Right lobe of liver (tissue), 6 donors: Measurements from ENCODE around the gene C1orf94. TPM values are rescaled to one million over a fixed set of nuclear protein-coding genes. Genes with fewer than 3 reads are reported as not detected.
"Not testable (repeated sequence)": the region's sequence is repeated elsewhere in the genome, so short reads cannot be mapped to it uniquely, and the experiment has no call there.

ENCODE experiments used
- ATAC-seq, 4 donors: fragments of 200-7000 bp; cut with Tn5 transposase; one replicate each; pipeline ENCODE4 v1.9.1; 2020; ENCODE audit warnings: mild to moderate bottlenecking in 4 of 4, moderate library complexity in 4 of 4
- DNase-seq, 3 donors: peaks; one replicate each; pipeline ENCODE4 v3.0.0-alpha.2; 2020
- H3K27ac ChIP-seq, 3 donors: fragments of 200-600 bp; one replicate each; pipeline ENCODE4 v1.8.0; 2022
- H3K27me3 ChIP-seq, 2 donors: fragments of 200-600 bp; one replicate each; pipeline ENCODE4 v1.8.0; 2022
- H3K36me3 ChIP-seq, 4 donors: fragments of 200-600 bp; sonication (generic) in 1 of 4; one replicate each; pipeline versions ENCODE4 v1.5.1 to v1.8.0; 2017 to 2022; ENCODE audit warnings: control low read depth in 1 of 4
- H3K4me1 ChIP-seq, 4 donors: fragments of 200-600 bp; sonication (generic) in 1 of 4; one replicate each; pipeline versions ENCODE4 v1.5.1 to v1.8.0; 2017 to 2022; ENCODE audit warnings: control low read depth in 1 of 4
- H3K4me3 ChIP-seq, 3 donors: fragments of 200-600 bp; one replicate each; pipeline ENCODE4 v1.8.0; 2022
- H3K9me3 ChIP-seq, 4 donors: fragments of 200-600 bp; sonication (generic) in 1 of 4; one replicate each; pipeline versions ENCODE4 v1.5.1 to v1.8.0; 2017 to 2022; ENCODE audit warnings: control low read depth in 1 of 4
- CTCF ChIP-seq, 4 donors: fragments of 200-600 bp in 3 of 4; fragments of 450-650 bp in 1 of 4; IDR thresholded peaks; one replicate each; pipeline versions ENCODE4 v1.5.1 to v1.8.0; 2016 to 2022; ENCODE audit warnings: antibody characterized with exemption in 4 of 4, mild to moderate bottlenecking in 2 of 4
- POLR2A ChIP-seq: fragments of 450-650 bp; IDR thresholded peaks from one replicate; pipeline ENCODE4 v1.6.1; 2017; ENCODE audit warnings: antibody characterized with exemption, mild to moderate bottlenecking
- WGBS: methylation state at CpG from one replicate; pipeline ENCODE4 v1.1.6; 2018; ENCODE audit warnings: low coverage, low lambda C conversion rate; ENCODE audit not compliant: insufficient coverage; ENCODE audit errors: missing lambda C conversion rate; 5-methylcytosine and 5-hydroxymethylcytosine counted together
- intact Hi-C, 2 donors: fragments of 100-400 bp; cut with DNase I; formaldehyde crosslinking; loops; one replicate each; pipeline versions ENCODE4 v1.11.2 to v1.14.1; 2022
- total RNA-seq, 6 experiments: library from RNA; depleted of rRNA in 2 of 6; stranded (reverse); fragments of >200 nt in 2 of 6; fragmentation: NEBNext Ultra II Directional in 3 of 6; extraction: Animal tissue kit (Norgen Biotek cat#: 25700) in 3 of 6; gene quantifications; one replicate each; pipeline versions ENCODE4 v1.1.0 to v1.2.4, GENCODE V29; 2016 to 2023
- donor health status: DM: no; HTN: yes; CAD: no.
- donor health status: DM: no; HTN: no; CAD: no.
- donor health status: DM: no; HTN: no; CAD: no.
- donor health status: DM: no; HTN: yes; CAD: no.
- donor health status: DM: no; HTN: yes; CAD: no.

The C1orf94 gene
- total RNA-seq, 6 experiments from 2014 or later, result not detected

GRCh38 chr1:34166625-34167361 is 9.9 kb upstream of the C1orf94 start:
- peaks cover 0 to 22% of the 10 kb centered on the region in 2 donors for H3K27me3 ChIP-seq
- ATAC-seq, result no peak

GRCh38 chr1:34167389-34167788 is 9.3 kb upstream of the C1orf94 start:
- Histone ChIP-seq H3K9me3 (no peaks in the 10 kb centered on the region), H3K27ac (no peak overlapping the region), H3K4me1 (peaks cover 0 to 19% (median 2%) of the 10 kb centered on the region in 4 donors), H3K4me3 (no peak overlapping the region), H3K27me3 (peaks cover 0 to 22% of the 10 kb centered on the region in 2 donors), H3K36me3 (no peaks in the 10 kb centered on the region)
- ATAC-seq (no peak), DNase-seq (no peak)
- WGBS, result 8% methylated on average over 6 of the region's 13 CpGs
- intact Hi-C loops, result no loop called here
- TF ChIP-seq POLR2A (no peak), CTCF (IDR thresholded peaks at IDR 0.05) (no peak)

More at GRCh38 chr1:34166625-34167361, 9.9 kb upstream of the C1orf94 start:
- no peaks in the 10 kb centered on the region for H3K9me3 ChIP-seq
- H3K27ac ChIP-seq, result no peak overlapping the region
- DNase-seq, result no peak
- WGBS, result under 1% methylated on average over 13 of the region's 24 CpGs
- intact Hi-C loops, result no loop called here
- H3K4me1 ChIP-seq, result peaks cover 0 to 19% (median 2%) of the 10 kb centered on the region in 4 donors
- H3K36me3 ChIP-seq, result no peaks in the 10 kb centered on the region
- TF ChIP-seq POLR2A (no peak), CTCF (IDR thresholded peaks at IDR 0.05) (no peak)
- H3K4me3 ChIP-seq, result no peak overlapping the region

- Histone ChIP-seq H3K27me3 (peaks cover 0 to 18% of the 10 kb centered on the region in 2 donors), H3K4me3 (no peak overlapping the region), H3K36me3 (no peaks in the 10 kb centered on the region), H3K27ac (no peak overlapping the region), H3K4me1 (no peaks in the 10 kb centered on the region), H3K9me3 (no peaks in the 10 kb centered on the region)
- intact Hi-C loops, result no loop called here
- no peak for ATAC-seq
- TF ChIP-seq CTCF (IDR thresholded peaks at IDR 0.05) (no peak), POLR2A (no peak)
- no peak for DNase-seq
- 63% methylated on average over 5 of the region's 6 CpGs for WGBS
Observed at GRCh38 chr1:34175744-34176143, 963 bp upstream of the C1orf94 start.

- WGBS, result 46% methylated on average over 2 of the region's 2 CpGs
- Histone ChIP-seq H3K36me3 (no peaks in the 10 kb centered on the region), H3K4me1 (no peaks in the 10 kb centered on the region), H3K9me3 (no peaks in the 10 kb centered on the region), H3K4me3 (no peak overlapping the region), H3K27ac (no peak overlapping the region), H3K27me3 (peaks cover 0 to 18% of the 10 kb centered on the region in 2 donors)
- DNase-seq (no peak), ATAC-seq (no peak)
- TF ChIP-seq POLR2A (no peak), CTCF (IDR thresholded peaks at IDR 0.05) (no peak)
- intact Hi-C loops, result no loop called here
Observed at GRCh38 chr1:34178072-34178471, 1.4 kb downstream of the C1orf94 start.

GRCh38 chr1:34183381-34183780 is 6.7 kb downstream of the C1orf94 start:
- H3K4me3 ChIP-seq, H3K36me3 ChIP-seq, H3K4me1 ChIP-seq, intact Hi-C loops, H3K27me3 ChIP-seq, H3K9me3 ChIP-seq, H3K27ac ChIP-seq, DNase-seq, ATAC-seq: not testable (repeated sequence)
- 82% methylated on average over 3 of the region's 4 CpGs for WGBS
